ENCODE results near the gene TMEM170A.
"Not testable (repeated sequence)": the region's sequence is repeated elsewhere in the genome, so short reads cannot be mapped to it uniquely, and the experiment has no call there.

DNA sequence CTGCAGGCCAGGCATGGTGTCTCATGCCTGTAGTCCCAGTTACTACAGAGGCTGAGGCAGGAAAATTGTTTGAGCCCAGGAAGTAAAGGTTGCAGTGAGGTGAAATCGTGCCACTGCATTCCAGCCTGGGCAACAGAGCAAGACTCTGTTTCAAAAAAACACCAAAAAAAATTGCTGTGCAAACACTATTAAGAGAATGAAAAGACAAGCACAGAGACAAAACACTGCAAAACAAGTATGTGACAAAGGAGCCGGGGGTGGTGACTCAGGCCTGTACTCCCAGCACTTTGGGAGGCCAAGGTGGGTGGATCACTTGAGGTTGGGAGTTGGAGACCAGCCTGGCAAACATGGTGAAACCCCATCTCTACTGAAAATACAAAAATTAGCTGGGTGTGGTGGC, 38.0 kb downstream of the TMEM170A start:
- TF ChIP-seq, protein P1, sequence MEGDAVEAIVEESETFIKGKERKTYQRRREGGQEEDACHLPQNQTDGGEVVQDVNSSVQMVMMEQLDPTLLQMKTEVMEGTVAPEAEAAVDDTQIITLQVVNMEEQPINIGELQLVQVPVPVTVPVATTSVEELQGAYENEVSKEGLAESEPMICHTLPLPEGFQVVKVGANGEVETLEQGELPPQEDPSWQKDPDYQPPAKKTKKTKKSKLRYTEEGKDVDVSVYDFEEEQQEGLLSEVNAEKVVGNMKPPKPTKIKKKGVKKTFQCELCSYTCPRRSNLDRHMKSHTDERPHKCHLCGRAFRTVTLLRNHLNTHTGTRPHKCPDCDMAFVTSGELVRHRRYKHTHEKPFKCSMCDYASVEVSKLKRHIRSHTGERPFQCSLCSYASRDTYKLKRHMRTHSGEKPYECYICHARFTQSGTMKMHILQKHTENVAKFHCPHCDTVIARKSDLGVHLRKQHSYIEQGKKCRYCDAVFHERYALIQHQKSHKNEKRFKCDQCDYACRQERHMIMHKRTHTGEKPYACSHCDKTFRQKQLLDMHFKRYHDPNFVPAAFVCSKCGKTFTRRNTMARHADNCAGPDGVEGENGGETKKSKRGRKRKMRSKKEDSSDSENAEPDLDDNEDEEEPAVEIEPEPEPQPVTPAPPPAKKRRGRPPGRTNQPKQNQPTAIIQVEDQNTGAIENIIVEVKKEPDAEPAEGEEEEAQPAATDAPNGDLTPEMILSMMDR (IDR thresholded peaks at IDR 0.05; ENCODE audit: insufficient read depth, low read length, poor library complexity, severe bottlenecking): not testable (repeated sequence)
- not testable (repeated sequence) for TF ChIP-seq EZH2phosphoT487 (conservative IDR thresholded peaks at IDR 0.05; ENCODE audit: low read length)
